Measurements from ENCODE around the gene EVI5L.
A peak's percentile ranks its signal among the peaks of the same experiment; 100 is the strongest.
"Not testable (repeated sequence)": the region's sequence is repeated elsewhere in the genome, so short reads cannot be mapped to it uniquely, and the experiment has no call there.

EVI5L gene

DNA sequence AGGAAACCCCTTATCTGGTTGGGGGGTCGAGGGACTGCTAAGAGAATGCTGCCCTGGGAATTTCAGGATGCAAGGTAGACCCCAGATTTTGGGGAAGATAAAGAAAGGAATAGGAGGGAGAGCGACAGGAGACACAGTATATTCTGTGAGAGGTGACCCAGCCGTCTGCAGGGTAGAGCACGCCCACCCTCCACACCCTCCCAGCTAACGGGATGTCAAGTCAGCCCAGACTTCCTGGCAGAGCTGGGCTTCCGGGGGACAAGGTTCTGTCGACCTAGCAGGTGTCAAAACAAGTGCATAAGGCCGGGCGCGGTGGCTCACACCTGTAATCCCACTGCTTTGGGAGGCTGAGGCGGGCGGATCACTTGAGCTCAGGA lies 44.9 kb downstream of the EVI5L start:
- peak; percentile 27 to 48 for DNase-seq

DNA sequence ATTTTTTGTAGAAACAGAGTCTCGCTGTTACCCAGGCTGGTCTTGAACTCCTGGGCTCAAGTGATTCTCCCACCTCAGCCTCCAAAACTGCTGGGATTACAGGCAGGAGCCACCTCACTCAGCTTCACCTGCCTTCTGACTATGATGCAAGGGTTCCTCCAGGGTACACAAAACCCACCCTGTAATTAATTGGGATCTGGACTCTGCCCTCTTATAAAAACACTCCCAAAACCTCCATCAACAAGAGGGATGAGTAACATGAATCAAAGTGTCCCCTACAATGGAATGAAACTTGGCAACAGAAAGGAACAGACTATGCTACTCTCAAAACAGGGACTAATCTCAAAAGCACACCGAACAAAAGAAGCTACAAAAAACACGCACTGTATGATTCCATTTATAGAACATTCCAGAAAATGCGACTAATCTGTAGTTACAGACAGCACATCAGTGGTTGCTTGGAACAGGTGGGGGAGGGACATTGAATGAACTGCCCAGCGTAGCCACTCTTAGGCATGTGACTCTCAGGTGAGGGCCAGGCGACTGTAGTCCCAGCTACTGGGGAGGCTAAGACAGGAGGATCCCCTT lies 47.3 kb downstream of the EVI5L start:
- no peak for DNase-seq

DNA sequence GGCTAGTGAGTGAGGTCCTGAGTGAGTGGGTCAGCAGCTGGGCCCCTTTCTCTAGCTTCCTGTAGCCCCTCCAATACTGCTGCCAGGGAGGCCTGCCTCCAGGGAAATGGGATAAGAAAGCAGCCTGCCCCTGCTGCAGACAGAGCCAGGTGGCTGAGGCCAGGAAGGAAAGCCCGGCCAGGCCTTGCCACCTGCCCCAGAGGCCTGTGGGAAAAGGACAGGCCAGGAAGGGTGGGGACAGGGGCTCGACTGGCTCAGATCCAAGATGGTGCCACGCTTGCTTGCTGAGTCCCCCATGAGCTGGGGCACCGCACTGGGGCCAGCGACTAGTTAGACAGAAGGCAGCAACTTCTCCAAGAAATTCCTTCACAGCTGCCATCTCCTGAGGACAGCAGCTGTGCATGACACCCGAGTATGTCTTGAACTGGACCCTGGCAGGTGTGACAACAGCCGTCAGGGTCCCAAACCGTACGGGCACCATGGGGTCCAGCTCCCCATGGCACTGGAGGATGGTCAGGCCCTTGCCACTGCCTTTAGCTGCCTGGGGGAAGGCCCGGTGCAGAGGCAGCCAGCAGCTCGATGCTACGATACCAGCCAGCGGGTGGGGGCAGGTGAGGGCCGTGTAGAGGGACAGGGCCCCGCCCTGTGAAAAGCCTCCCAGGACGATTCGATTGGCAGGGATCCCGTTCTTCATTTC lies 49.2 kb downstream of the EVI5L start:
- peak; percentile 6 to 41 for DNase-seq

DNA sequence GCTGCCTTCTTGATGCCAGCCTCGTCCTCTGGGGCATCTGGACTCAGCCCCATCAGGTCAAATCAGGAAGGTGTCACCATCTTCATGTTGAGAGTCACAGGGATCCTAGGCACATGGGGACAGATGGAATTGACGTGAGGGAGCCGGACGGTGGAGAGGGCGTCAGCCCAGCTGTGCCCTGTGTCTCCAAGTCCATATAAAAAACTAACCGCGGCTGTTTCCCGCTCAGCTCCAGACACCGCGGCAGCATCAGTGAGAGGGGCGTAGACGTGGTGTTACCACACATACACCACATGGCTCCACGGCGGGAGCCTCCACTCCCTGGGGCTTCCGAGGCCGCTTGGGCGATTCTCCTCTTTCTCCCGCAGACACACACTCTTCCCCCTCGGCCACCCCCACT lies 49.8 kb downstream of the EVI5L start:
- no peak for DNase-seq

DNA sequence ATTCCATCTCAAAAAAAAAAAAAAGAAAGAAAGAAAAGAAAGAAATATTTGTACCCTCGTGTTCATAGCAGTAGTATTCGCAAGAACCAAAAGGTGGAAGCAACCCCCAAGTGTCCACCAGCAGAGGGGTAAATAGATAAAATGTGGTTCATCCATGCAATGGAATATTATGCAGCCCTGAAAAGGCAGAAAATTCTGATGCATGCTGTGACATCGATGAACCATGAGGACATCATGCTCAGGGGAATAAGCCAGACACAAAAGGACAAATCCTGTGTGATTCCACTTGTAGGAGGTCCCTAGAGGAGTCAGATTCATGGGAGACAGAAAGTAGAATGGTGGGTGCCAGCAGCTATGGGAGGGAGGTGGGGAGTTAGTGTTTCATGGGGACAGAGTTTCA lies 51.9 kb downstream of the EVI5L start:
- DNase-seq, result no peak

DNA sequence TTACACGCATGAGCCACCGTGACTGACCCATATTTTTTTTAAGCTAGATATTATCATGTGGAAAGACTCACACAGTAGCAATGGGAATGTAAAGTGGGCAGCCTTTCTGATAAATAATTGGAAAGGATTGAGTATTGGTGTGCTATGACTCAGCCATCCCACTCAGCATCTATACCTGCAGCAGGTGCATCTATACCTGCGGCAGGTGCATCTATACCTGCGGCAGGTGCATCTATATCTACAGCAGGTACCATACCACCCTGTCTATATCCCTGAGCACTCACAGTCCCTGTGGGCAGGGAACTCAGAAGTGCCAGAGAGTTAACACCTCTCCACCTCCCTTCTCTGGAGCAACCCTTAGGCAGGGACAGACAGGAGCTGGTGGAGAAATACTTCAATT lies 53.1 kb downstream of the EVI5L start:
- DNase-seq, result no peak

DNA sequence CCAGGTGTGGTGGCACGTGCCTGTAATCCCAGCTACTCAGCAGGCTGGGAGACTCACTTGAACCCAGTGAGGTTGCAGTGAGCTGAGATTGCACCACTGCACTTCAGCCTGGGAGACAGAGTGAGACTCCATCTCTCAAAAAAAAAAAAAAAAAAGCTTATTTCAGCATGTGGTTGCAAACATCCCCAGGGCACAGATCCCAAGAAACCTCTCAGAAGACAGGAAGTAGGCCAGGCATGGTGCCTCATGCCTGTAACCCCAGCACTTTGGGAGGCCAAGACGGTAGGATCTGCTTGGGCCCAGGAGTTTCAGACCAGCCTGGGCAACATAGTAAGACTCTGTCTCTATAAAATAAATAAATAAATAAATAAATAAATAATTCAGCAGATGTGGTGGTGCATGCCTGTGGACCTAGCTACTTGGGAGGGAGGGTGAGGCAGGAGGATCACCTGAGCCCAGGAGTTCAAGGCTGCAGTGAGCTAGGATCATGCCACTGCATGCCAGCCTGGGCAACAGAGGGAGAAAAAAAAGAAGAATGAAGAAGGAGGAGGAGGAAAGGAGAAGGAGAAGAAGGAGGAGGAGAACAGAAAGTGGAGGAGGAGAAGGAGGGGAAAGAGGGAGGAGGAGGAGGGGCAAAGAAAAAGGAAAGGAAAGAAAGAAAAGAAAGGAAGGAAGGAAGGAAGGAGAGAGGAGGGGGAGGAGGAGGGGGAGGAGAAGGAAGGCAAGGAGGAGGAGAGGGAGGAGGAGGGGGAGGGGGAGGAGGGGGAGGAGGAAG lies 54.0 kb downstream of the EVI5L start:
- DNase-seq, result no peak

DNA sequence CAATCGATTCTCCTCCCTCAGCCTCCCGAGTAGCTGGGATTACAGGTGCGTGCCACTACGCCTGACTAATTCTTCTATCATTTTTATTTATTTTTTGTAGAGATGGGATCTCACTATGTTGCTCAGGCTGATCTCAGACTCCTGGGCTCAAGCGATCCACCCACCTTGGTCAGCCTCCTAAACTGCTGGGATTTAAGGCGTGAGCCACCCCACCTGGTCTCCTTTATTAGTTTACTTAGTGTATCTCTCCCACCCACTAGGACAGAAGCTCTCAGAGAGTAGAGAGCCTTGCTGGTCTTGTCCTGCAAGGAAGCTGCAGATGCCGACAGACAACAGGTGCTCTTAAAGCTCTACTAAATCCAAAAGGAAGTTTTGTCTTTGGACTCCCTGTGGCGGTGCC lies 55.8 kb downstream of the EVI5L start:
- no peak for DNase-seq

DNA sequence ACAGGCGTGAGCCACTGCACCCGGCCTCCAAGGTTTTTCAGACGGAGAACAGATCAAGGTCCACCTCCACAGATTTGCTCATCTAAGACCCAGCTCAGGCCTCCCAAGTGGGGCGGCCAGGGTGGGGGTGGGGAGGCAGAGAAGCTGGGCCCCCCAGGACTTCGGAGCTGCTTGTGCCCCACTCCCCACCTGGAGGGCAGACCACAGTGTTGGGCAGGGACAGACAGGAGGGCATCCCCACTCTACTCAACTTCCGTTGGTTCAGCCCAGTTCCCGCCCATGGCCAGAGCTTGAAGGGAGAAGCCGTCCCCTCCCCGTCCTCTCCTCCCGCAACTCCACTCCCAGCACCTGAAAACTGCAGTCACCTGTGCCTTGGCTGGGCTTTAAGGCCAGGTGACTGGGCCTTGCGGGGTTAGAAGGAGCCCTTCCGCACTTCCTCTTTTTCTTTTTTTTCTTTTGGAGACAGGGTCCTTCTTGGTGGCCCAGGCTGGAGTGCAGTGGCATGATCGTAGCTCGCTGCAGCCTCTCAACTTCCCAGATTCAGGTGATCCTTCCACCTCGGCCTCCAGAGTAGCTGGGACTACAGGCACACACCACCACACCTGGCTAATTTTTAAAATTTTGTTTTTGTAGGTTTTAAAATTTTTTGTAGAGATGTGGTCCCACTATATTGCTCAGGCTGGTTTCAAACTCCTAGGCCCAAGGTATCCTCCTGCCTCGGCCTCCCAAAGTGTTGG lies 57.6 kb downstream of the EVI5L start:
- no peak for DNase-seq

DNA sequence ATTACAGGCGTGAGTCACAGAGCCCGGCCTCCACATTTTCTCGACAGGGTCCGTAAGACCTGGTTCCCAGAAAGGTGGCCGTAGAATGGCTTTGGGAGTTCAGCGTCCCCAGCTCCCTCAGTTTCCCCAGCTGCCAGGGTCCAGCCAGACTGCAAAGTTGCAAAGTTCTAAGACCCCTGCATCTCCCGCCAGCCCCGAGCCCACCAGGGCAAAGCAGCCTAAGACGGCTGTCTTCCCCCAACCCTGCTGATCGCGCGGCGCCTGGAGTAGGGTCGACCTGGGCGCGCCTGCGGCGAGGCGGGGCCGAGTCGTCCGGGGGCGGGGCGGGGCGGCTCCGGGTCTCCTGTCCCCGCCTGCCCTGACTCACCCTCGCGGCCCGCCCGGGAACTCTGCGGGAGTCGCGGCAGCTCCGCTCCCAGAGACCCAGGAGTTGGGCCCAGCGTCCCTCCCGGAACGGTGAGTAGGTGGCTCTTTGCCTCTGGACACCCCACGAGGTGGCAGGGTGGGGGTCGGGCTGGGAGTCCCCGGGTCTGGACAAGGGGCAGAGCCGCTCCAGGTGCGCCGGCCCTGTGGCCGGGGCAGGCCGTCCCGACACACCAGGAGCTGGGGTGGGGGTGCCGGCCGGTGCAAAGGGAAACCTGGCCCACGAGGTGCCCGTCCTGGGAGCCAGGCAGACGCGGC lies 58.3 kb downstream of the EVI5L start, which contains the start of gene LRRC8E:
LRRC8E (plus strand) TSS at position 366 of the 681 bp plus-strand sequence. CDS start 7,094 bp downstream, outside the sequence.
- no peak for DNase-seq

DNA sequence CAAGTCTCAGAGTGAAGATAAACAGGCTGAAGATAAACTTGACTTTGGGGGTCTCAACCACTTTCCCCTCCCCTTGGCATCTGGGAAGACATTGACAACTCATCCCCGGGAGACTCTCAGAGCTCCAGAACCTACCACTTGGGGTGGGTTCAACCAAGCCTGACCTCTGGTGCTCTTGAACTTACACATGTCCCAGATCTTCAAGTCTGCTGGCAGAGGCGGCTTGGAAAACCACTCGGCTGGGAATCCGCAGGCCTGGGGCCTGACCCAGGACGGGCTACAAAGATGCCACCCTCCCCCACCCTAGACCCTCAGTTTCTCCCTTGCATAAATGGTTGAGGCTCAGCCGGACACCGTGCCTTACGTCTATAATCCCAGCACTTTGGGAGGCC lies 58.8 kb downstream of the EVI5L start:
- no peak for DNase-seq

DNA sequence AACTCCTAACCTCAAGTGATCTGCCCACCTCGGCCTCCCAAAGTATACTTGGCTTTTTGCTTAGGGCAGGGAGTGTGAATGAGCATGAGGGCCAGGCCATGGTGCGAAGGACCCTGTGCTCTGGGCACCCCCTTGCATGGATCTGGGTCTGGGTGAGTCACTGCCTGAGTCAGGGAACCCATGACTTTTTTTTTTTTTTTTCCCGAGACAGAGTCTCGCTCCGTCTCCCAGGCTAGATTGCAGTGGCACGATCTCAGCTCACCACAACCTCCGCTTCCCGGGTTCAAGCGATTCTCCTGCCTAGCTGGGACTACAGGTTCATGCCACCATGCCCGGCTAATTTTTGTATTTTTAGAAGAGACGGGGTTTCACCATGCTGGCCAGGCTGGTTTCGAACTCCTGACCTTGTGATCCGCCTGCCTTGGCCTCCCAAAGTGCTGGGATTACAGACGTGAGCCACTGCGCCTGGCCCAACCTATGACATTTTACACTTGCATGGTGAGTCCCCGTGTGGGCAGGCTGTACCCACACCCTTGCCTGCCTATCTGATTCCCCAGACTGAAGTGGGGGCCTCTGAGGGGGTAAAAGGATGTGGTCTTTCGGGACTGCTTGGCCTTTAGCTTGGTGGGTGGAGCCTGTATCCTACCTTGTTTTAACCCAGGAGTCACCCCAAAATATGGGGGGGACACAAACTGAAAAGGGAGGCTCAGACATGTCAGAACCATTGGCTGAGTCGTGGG lies 63.5 kb downstream of the EVI5L start:
- not testable (repeated sequence) for DNase-seq

DNA sequence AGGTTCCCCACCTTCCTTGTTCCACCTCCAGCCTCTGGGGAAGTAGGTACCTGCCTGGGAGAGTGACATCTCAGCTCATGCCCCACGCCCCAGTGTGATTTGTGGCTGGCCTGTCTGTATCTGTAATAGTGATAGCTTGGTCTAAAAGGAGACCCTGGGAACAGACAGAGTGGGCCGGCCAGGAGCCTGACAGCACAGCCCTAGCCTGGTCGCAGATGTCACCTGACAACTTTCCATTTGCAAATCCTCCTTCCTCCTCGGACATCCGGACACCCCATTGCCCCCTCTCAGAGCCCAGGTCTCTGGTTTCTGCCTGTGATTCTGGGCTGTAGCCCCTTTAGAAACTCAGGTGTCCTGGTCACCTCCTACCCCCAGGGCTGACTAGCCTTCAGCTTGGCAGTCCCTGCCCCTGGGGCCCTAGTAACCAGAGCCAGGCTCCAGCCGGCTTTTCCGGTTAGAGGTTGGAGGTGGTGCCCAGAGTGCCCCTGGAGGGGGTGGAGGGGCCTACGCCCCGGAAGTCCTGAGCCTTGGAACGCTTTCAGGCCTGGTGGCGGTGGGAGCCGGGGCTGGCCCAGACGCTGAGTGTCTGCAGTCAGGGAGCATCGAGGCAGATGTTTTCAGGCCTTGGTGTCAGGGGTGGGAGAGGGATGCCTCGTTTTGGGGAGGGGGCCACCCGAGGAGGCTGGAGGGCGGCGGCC lies 64.7 kb downstream of the EVI5L start:
- DNase-seq, result peak in 1 of 2 experiments; percentile 47

DNA sequence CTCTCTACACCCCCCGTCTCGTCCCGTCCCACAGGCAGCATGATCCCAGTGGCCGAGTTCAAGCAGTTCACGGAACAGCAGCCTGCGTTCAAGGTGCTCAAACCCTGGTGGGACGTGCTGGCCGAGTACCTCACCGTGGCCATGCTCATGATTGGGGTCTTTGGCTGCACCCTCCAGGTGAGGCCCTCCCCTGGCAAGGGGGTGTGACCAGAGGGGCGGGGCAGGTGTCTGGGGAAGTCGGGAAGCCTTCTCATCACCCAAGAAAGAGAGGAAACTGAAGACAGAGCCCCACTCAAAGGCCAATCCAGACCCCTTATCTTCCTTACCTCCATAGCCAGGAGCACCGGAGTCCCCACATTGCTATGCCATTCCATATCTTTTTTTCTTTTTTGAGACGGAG lies 65.5 kb downstream of the EVI5L start:
- DNase-seq, result no peak

DNA sequence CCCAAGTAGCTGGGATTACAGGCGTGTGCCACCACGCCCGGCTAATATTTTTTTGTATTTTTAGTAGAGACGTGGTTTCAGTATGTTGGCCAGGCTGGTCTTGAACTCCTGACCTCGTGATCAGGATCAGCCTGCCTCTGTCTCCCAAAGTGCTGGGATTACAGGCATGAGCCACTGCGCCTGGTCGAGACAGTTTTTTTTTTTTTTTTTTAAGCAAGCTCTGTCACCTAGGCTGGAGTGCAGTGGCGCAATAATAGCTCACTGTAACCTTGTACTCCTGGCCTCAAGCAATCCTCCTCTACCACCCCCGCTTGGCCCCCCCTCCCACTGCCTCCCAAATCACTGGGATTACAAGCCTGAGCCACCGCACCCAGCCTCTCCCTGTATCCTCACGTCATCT lies 67.3 kb downstream of the EVI5L start:
- DNase-seq, result no peak

DNA sequence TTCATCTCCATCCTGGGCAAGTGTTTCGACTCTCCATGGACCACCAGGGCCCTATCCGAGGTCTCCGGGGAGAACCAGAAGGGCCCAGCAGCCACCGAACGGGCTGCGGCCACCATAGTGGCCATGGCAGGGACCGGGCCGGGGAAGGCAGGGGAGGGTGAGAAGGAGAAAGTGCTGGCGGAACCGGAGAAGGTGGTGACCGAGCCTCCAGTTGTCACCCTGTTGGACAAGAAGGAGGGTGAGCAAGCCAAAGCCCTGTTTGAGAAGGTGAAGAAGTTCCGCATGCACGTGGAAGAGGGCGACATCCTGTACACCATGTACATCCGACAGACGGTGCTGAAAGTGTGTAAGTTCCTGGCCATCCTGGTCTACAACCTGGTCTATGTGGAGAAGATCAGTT lies 68.9 kb downstream of the EVI5L start:
- no peak for DNase-seq

DNA sequence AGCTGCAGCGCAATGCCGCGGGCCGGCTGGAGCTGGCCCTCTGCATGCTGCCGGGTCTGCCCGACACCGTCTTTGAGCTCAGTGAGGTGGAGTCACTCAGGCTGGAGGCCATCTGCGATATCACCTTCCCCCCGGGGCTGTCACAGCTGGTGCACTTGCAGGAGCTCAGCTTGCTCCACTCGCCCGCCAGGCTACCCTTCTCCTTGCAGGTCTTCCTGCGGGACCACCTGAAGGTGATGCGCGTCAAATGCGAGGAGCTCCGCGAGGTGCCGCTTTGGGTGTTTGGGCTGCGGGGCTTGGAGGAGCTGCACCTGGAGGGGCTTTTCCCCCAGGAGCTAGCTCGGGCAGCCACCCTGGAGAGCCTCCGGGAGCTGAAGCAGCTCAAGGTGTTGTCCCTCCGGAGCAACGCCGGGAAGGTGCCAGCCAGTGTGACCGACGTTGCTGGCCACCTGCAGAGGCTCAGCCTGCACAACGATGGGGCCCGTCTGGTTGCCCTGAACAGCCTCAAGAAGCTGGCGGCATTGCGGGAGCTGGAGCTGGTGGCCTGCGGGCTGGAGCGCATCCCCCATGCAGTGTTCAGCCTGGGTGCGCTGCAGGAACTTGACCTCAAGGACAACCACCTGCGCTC lies 69.8 kb downstream of the EVI5L start:
- DNase-seq, result no peak

DNA sequence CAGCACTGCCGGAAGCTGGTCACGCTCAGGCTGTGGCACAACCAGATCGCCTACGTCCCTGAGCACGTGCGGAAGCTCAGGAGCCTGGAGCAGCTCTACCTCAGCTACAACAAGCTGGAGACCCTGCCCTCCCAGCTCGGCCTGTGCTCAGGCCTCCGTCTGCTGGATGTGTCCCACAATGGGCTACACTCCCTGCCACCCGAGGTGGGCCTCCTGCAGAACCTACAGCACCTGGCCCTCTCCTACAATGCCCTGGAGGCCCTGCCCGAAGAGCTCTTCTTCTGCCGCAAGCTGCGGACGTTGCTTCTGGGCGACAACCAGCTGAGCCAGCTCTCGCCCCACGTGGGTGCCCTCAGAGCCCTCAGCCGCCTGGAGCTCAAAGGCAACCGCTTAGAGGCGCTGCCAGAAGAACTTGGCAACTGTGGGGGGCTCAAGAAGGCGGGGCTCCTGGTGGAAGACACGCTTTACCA lies 70.4 kb downstream of the EVI5L start:
- no peak for DNase-seq

DNA sequence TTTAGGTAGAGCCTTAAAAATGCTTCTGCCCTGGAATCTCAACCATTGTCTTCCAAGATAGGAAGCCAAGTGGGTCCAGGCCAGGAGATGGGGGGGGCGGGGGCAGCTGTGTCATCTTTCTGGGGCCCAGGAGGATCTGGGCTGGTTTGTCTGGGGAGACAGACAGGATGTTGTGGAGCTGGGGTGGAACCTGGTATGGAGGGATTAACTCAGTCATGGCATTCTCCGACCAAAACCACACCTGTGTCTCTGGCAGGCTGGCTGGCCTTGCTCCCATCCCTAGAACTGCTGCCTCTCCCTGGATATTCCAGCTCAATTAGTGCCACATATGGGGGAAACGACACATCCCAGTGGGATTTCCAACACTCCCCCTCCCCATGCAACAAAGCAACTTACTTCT lies 70.9 kb downstream of the EVI5L start:
- DNase-seq, result no peak

DNA sequence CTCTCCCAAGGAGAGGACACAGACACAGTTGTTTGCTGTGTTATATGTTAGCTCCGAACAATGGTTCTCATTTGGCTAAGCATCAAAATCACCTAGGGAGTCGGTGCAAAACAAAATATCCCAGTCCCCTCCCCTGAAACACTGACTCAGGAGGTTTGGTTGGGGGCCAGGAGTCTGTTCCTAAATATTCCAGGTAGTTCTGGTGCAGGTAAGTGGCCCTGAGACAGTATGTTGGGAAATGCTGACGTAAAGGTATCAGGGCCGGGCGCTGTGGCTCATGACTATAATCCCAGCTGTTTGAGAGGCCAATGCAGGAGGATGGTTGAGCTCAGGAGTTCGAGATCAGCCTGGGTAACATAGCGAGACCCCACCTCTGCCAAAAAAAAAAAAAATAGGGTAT lies 71.3 kb downstream of the EVI5L start:
- no peak for DNase-seq

DNA sequence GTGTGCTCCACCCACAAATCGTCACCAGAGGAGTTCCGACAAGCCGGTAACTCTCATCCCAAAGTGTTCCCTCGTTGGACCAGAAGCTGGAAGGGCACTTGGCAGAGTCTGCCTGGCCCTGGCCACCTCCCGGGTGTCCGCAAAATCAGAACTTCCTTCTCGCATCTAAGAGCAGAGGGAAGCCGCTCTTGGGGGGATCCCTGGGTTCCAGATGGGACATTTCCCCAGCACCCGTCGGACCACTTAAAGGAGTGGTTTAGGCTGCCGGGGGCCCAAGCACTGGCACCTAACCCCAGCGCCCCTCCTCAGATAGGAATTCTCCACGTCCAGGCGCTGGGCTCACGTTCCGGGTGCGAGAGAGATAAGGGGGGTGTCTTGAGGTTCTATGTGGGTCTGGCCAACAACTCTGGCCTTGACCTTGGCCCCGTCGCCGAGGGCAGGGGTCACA lies 72.8 kb downstream of the EVI5L start:
- no peak for DNase-seq

Measured in SHP77 (cell line).